Midbrain (tissue), 1 donor: ENCODE results near the gene MKRN1.
"Not testable (repeated sequence)": the region's sequence is repeated elsewhere in the genome, so short reads cannot be mapped to it uniquely, and the experiment has no call there.

ENCODE experiments used
- DNase-seq: peaks from one replicate; lab custom pipeline; 2025; lab: John Stamatoyannopoulos, UW

The MKRN1 gene

GRCh38 chr7:140435252-140435895 lies 43.9 kb downstream of the MKRN1 start:
- DNase-seq = no peak

GRCh38 chr7:140433396-140433795 lies 45.9 kb downstream of the MKRN1 start:
- no peak for DNase-seq

DNA sequence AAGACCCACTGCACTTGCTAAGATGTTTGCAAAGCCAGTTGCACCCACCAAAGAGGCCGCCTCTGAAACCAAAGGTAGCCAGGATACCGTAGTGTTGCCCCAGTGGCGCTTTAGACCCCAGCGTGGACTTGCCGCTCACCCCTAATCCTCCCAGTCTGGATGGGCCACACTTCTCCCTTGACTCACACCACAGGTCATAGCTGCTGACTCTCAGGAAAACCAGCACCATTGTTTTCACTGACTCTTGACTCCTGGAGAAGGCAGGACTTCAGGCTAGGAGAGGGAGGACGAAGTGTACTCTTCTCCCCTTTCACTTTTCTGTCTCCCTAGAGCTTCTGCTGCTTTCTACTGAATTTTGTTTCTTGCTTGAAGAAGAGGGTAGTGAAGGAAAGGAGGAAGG lies 53.2 kb downstream of the MKRN1 start:
- no peak for DNase-seq

GRCh38 chr7:140425718-140426117 lies 53.6 kb downstream of the MKRN1 start:
- no peak for DNase-seq

DNA sequence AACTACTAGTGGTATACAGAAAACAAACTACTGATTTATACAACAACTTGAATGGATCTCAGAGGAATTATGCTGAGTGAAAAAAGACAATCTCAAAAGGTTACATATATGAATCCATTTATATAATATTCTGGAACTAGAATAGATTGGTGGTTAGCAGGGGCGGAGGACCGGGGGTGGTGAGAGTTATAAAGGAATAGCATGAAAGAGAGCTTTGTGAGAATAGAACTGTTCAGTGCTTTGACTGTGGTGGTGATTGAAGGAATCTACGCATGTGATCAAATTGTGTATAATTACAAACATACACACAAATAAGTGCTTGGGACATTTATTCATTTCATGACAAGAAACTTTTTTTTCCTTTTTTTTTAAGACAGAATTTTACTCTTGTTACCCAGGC lies 55.8 kb downstream of the MKRN1 start:
- DNase-seq = no peak

GRCh38 chr7:140421521-140421920 lies 57.8 kb downstream of the MKRN1 start:
- DNase-seq = no peak

DNA sequence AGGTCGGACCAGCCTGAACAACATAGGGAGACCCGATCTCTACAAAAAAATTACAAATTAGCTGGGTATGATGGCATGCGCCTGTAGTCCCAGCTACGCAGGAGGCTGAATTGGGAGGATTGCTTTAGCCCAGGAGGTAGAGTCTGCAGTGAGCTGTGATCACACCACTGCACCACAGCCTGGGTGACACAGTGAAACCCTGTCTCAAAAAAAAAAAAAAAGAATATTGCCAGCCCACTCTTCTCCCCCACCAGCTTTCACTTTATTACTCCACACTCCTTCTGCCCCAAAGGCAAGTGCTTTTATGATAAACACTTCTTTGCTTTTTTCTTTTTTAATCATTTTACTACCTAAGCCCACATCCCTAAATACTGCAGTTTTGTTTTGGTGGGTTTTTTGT lies 60.7 kb downstream of the MKRN1 start:
- no peak for DNase-seq

GRCh38 chr7:140418156-140418472 lies 61.2 kb downstream of the MKRN1 start:
- not testable (repeated sequence) for DNase-seq

- no peak for DNase-seq
Measured at GRCh38 chr7:140417456-140418155, 61.7 kb downstream of the MKRN1 start.

- DNase-seq = no peak
Measured at GRCh38 chr7:140416560-140416959, 62.7 kb downstream of the MKRN1 start.

DNA sequence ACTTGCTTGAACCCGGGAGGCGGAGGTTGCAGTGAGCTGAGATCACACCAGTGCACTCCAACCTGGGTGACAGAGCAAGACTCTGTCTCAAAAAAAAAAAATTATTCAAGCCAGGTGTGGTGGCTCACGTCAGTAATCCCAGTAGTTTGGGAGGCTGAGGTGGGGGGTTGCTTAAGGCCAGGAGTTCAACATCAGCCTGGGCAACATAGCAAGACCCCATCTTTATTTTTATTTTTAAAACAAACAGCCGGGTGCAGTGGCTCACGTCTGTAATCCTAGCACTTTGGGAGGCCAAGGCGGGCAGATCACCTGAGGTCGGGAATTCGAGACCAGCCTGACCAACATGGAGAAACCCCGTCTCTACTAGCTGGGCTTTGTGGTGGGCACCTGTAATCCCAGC lies 63.5 kb downstream of the MKRN1 start:
- not testable (repeated sequence) for DNase-seq

GRCh38 chr7:140415361-140415760 lies 63.9 kb downstream of the MKRN1 start:
- no peak for DNase-seq

DNA sequence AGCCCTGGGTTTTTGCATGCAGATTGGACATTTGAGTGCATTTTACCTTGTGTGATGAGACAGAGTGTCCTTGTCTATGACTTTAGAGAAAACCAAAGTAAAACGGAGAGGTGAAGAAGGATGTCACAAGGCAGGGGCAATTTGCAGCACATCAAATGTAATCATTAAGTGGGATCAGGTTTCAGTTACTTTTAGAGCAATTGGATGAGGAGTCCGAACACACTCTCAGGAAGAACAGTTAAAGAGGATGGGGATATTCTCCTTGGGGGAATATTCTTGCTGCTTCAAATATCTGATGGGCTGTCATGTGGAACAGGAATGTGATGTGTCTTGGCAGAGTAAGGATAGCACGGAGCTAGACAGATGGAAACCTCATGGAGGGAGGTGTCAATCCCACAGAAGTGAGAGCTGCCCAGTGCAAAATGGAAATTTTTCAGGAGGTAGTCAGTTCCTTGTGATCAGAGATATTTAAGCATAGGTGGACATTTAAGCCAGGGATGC lies 74.7 kb downstream of the MKRN1 start:
- no peak for DNase-seq

DNA sequence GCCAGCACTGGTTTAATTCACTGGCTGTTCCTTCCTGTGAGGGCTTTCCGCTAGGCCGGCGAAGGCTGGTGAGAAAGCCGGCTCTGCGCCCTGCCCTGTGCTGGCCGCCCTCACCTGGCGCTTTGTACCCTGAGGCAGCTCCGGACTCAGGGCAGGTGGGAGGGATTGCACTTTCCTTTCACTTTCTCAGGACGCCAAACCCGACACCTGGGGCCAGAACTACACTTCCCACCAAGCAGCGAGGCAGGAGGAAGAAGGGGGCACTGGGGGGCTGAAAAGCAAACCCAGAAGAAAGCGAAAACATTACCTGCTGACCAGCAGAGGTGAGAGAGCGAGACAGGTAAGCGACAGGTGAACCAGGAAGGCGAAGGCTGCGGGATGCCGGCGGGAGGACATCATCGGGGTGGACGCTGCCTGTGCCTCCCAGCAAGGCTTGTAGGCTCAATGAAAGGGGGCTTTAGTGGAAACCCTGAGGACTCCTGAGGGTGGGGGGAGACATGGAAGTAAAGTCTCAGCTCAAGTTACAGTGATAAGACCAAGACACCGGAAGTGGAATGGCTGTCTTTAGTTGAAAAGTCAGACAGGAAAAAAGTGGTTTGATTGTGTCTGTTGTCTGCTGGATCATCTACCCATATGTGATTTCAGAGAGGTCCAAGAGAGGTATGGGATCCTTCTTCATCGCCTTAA lies 75.3 kb downstream of the MKRN1 start, which contains the start of gene RAB19:
RAB19 (plus strand) TSS at position 181 of the 687 bp plus-strand sequence. CDS start 3,589 bp downstream, outside the sequence.
- DNase-seq = no peak
